ENCODE data around the gene ARHGEF16. TPM values are rescaled to one million over a fixed set of nuclear protein-coding genes. Genes with fewer than 3 reads are reported as not detected.

ARHGEF16 gene
- total and polyA plus RNA-seq, 3 experiments from 2014 or later = 0.06 TPM; not detected in 2

GRCh38 chr1:3472906-3473305 is 18.4 kb downstream of the ARHGEF16 start:
- POLR2A ChIA-PET = no interaction called here
- H3K4me3 ChIP-seq (ENCODE audit: low read length) = no peak overlapping the region
- no peaks in the 10 kb centered on the region for H3K9me3 ChIP-seq (ENCODE audit: low read length)
- CTCF ChIA-PET = no interaction called here
- no peaks in the 10 kb centered on the region for H3K36me3 ChIP-seq (ENCODE audit: insufficient read depth, low read length)
- no peak for DNase-seq
- no peak overlapping the region for H3K27ac Mint-ChIP-seq
- H3K4me1 ChIP-seq (ENCODE audit: insufficient read depth, low read length) = no peaks in the 10 kb centered on the region
- H3K9me3 Mint-ChIP-seq = no peaks in the 10 kb centered on the region
- no peak overlapping the region for H3K4me3 Mint-ChIP-seq
- no peaks in the 10 kb centered on the region for H3K4me1 Mint-ChIP-seq
- no peak overlapping the region for H3K27ac ChIP-seq (ENCODE audit: low read depth, low read length)
- H3K27me3 ChIP-seq (ENCODE audit: insufficient read depth, low read length, poor library complexity, severe bottlenecking) = no peaks in the 10 kb centered on the region
- peaks cover 0 to 4% of the 10 kb centered on the region in 2 donors for H3K27me3 Mint-ChIP-seq
- no peaks in the 10 kb centered on the region for H3K36me3 Mint-ChIP-seq

GRCh38 chr1:3473381-3473844 is 18.9 kb downstream of the ARHGEF16 start:
- Mint-ChIP-seq H3K36me3 (no peaks in the 10 kb centered on the region), H3K27me3 (peaks cover 0 to 4% of the 10 kb centered on the region in 2 donors), H3K4me1 (no peaks in the 10 kb centered on the region), H3K27ac (peak overlapping the region in 1 of 8 donors; percentile 63), H3K9me3 (no peaks in the 10 kb centered on the region), H3K4me3 (no peak overlapping the region)
- no peaks in the 10 kb centered on the region for H3K4me1 ChIP-seq (ENCODE audit: insufficient read depth, low read length)
- no peaks in the 10 kb centered on the region for H3K36me3 ChIP-seq (ENCODE audit: insufficient read depth, low read length)
- no peak overlapping the region for H3K4me3 ChIP-seq (ENCODE audit: low read length)
- ChIA-PET POLR2A (no interaction called here), CTCF (no interaction called here)
- no peaks in the 10 kb centered on the region for H3K27me3 ChIP-seq (ENCODE audit: insufficient read depth, low read length, poor library complexity, severe bottlenecking)
- DNase-seq = no peak
- no peaks in the 10 kb centered on the region for H3K9me3 ChIP-seq (ENCODE audit: low read length)
- H3K27ac ChIP-seq (ENCODE audit: low read depth, low read length) = no peak overlapping the region

GRCh38 chr1:3474016-3474415 is 19.6 kb downstream of the ARHGEF16 start:
- Mint-ChIP-seq H3K36me3 (no peaks in the 10 kb centered on the region), H3K27ac (peak overlapping the region in 1 of 8 donors; percentile 92), H3K27me3 (peaks cover 0 to 4% of the 10 kb centered on the region in 2 donors), H3K9me3 (no peaks in the 10 kb centered on the region), H3K4me3 (no peak overlapping the region), H3K4me1 (no peaks in the 10 kb centered on the region)
- no peak for DNase-seq
- H3K27me3 ChIP-seq (ENCODE audit: insufficient read depth, low read length, poor library complexity, severe bottlenecking) = no peaks in the 10 kb centered on the region
- H3K9me3 ChIP-seq (ENCODE audit: low read length) = no peaks in the 10 kb centered on the region
- no peak overlapping the region for H3K27ac ChIP-seq (ENCODE audit: low read depth, low read length)
- no peaks in the 10 kb centered on the region for H3K36me3 ChIP-seq (ENCODE audit: insufficient read depth, low read length)
- CTCF ChIA-PET = no interaction called here
- POLR2A ChIA-PET = no interaction called here
- no peaks in the 10 kb centered on the region for H3K4me1 ChIP-seq (ENCODE audit: insufficient read depth, low read length)
- H3K4me3 ChIP-seq (ENCODE audit: low read length) = no peak overlapping the region

- H3K4me3 ChIP-seq (ENCODE audit: low read length) = no peak overlapping the region
- CTCF ChIA-PET = no interaction called here
- H3K9me3 Mint-ChIP-seq = no peaks in the 10 kb centered on the region
These were observed 20.0 kb downstream of the ARHGEF16 start for GRCh38 chr1:3474421-3474820.

GRCh38 chr1:3475839-3476573 is 21.5 kb downstream of the ARHGEF16 start:
- H3K9me3 Mint-ChIP-seq = no peaks in the 10 kb centered on the region
- no peak for DNase-seq

More at GRCh38 chr1:3474421-3474820, 20.0 kb downstream of the ARHGEF16 start:
- Mint-ChIP-seq H3K4me3 (no peak overlapping the region), H3K27ac (peak overlapping the region in 1 of 8 donors; percentile 92), H3K4me1 (no peaks in the 10 kb centered on the region), H3K36me3 (no peaks in the 10 kb centered on the region), H3K27me3 (peaks cover 0 to 4% of the 10 kb centered on the region in 2 donors)
- Histone ChIP-seq H3K27ac (ENCODE audit: low read depth, low read length) (no peak overlapping the region), H3K4me1 (ENCODE audit: insufficient read depth, low read length) (no peaks in the 10 kb centered on the region), H3K9me3 (ENCODE audit: low read length) (no peaks in the 10 kb centered on the region), H3K36me3 (ENCODE audit: insufficient read depth, low read length) (no peaks in the 10 kb centered on the region), H3K27me3 (ENCODE audit: insufficient read depth, low read length, poor library complexity, severe bottlenecking) (no peaks in the 10 kb centered on the region)
- DNase-seq = no peak
- POLR2A ChIA-PET = no interaction called here

GRCh38 chr1:3476666-3477065 is 22.2 kb downstream of the ARHGEF16 start:
- H3K4me3 ChIP-seq (ENCODE audit: low read length) = no peak overlapping the region
- POLR2A ChIA-PET = no interaction called here
- H3K27ac ChIP-seq (ENCODE audit: low read depth, low read length) = no peak overlapping the region
- no peaks in the 10 kb centered on the region for H3K4me1 ChIP-seq (ENCODE audit: insufficient read depth, low read length)
- H3K9me3 ChIP-seq (ENCODE audit: low read length) = no peaks in the 10 kb centered on the region
- no peaks in the 10 kb centered on the region for H3K36me3 Mint-ChIP-seq
- H3K4me3 Mint-ChIP-seq = no peak overlapping the region
- CTCF ChIA-PET = no interaction called here
- DNase-seq = no peak
- no peaks in the 10 kb centered on the region for H3K9me3 Mint-ChIP-seq
- H3K27me3 Mint-ChIP-seq = peaks cover 0 to 4% of the 10 kb centered on the region in 2 donors
- no peaks in the 10 kb centered on the region for H3K4me1 Mint-ChIP-seq
- H3K27me3 ChIP-seq (ENCODE audit: insufficient read depth, low read length, poor library complexity, severe bottlenecking) = no peaks in the 10 kb centered on the region
- no peak overlapping the region for H3K27ac Mint-ChIP-seq
- H3K36me3 ChIP-seq (ENCODE audit: insufficient read depth, low read length) = no peaks in the 10 kb centered on the region

More at GRCh38 chr1:3475839-3476573, 21.5 kb downstream of the ARHGEF16 start:
- Mint-ChIP-seq H3K27me3 (peaks cover 0 to 4% of the 10 kb centered on the region in 2 donors), H3K4me3 (no peak overlapping the region), H3K4me1 (no peaks in the 10 kb centered on the region), H3K27ac (no peak overlapping the region), H3K36me3 (no peaks in the 10 kb centered on the region)
- H3K9me3 ChIP-seq (ENCODE audit: low read length) = no peaks in the 10 kb centered on the region
- ChIA-PET CTCF (no interaction called here), POLR2A (no interaction called here)
- no peaks in the 10 kb centered on the region for H3K27me3 ChIP-seq (ENCODE audit: insufficient read depth, low read length, poor library complexity, severe bottlenecking)
- no peak overlapping the region for H3K27ac ChIP-seq (ENCODE audit: low read depth, low read length)
- no peaks in the 10 kb centered on the region for H3K36me3 ChIP-seq (ENCODE audit: insufficient read depth, low read length)
- H3K4me1 ChIP-seq (ENCODE audit: insufficient read depth, low read length) = no peaks in the 10 kb centered on the region
- no peak overlapping the region for H3K4me3 ChIP-seq (ENCODE audit: low read length)

GRCh38 chr1:3477241-3477995 is 23.0 kb downstream of the ARHGEF16 start:
- Histone ChIP-seq H3K9me3 (ENCODE audit: low read length) (no peaks in the 10 kb centered on the region), H3K27me3 (ENCODE audit: insufficient read depth, low read length, poor library complexity, severe bottlenecking) (no peaks in the 10 kb centered on the region), H3K27ac (ENCODE audit: low read depth, low read length) (no peak overlapping the region), H3K4me1 (ENCODE audit: insufficient read depth, low read length) (no peaks in the 10 kb centered on the region), H3K4me3 (ENCODE audit: low read length) (no peak overlapping the region), H3K36me3 (ENCODE audit: insufficient read depth, low read length) (no peaks in the 10 kb centered on the region)
- no peak for DNase-seq
- Mint-ChIP-seq H3K9me3 (no peaks in the 10 kb centered on the region), H3K27me3 (peaks cover 0 to 4% of the 10 kb centered on the region in 2 donors), H3K36me3 (no peaks in the 10 kb centered on the region), H3K4me1 (no peaks in the 10 kb centered on the region), H3K27ac (peak overlapping the region in 1 of 8 donors; percentile 74), H3K4me3 (no peak overlapping the region)
- ChIA-PET POLR2A (no interaction called here), CTCF (no interaction called here)

- peaks cover 0 to 4% of the 10 kb centered on the region in 2 donors for H3K27me3 Mint-ChIP-seq
- no peak for DNase-seq
- Histone ChIP-seq H3K4me3 (ENCODE audit: low read length) (no peak overlapping the region), H3K9me3 (ENCODE audit: low read length) (no peaks in the 10 kb centered on the region), H3K27me3 (ENCODE audit: insufficient read depth, low read length, poor library complexity, severe bottlenecking) (no peaks in the 10 kb centered on the region), H3K4me1 (ENCODE audit: insufficient read depth, low read length) (no peaks in the 10 kb centered on the region), H3K27ac (ENCODE audit: low read depth, low read length) (no peak overlapping the region), H3K36me3 (ENCODE audit: insufficient read depth, low read length) (no peaks in the 10 kb centered on the region)
- no peaks in the 10 kb centered on the region for H3K4me1 Mint-ChIP-seq
- H3K36me3 Mint-ChIP-seq = no peaks in the 10 kb centered on the region
- ChIA-PET POLR2A (no interaction called here), CTCF (interaction anchor here (1.3 kb wide), 1 partner anchor 141 kb away, joined by 4 read pairs; no protein-coding TSS in a partner anchor)
- H3K27ac Mint-ChIP-seq = no peak overlapping the region
- no peak overlapping the region for H3K4me3 Mint-ChIP-seq
- H3K9me3 Mint-ChIP-seq = no peaks in the 10 kb centered on the region
These were observed 23.7 kb downstream of the ARHGEF16 start for GRCh38 chr1:3478187-3478586.

Measured in CD8-positive, alpha-beta memory T cell (primary cell).